Activated CD8-positive, alpha-beta T cell treated with anti-CD3 and anti-CD28 coated beads for 36 hours (primary cell): ENCODE data around the gene SIRT2. TPM values are rescaled to one million over a fixed set of nuclear protein-coding genes. Genes with fewer than 3 reads are reported as not detected.
A peak's percentile ranks its signal among the peaks of the same experiment; 100 is the strongest.

Source experiments
- ATAC-seq: fragments of 200-7000 bp; cut with Tn5 transposase; one replicate; pipeline ENCODE4 v1.10.0; 2021; ENCODE audit warnings: mild to moderate bottlenecking, moderate library complexity
- CTCF ChIA-PET: fragments of 350-600 bp; sonication (Branson Sonifier 250); formaldehyde crosslinking; loops from one replicate; lab custom pipeline; 2021; ENCODE audit warnings: antibody characterized with exemption; lab: Charles Lee
- POLR2A ChIA-PET: fragments of 350-600 bp; sonication (Branson Sonifier 250); formaldehyde crosslinking; loops from one replicate; lab custom pipeline; 2021; ENCODE audit warnings: antibody characterized with exemption; lab: Charles Lee
- DNase-seq: peaks from one replicate; pipeline ENCODE4 v3.0.0-alpha.2; 2020
- H3K27ac Mint-ChIP-seq: one replicate; pipeline ENCODE4 v1.8.0; 2021; ENCODE audit warnings: mild to moderate bottlenecking, mixed read lengths
- H3K27me3 Mint-ChIP-seq: one replicate; pipeline ENCODE4 v1.8.0; 2021; ENCODE audit warnings: mixed read lengths
- H3K36me3 Mint-ChIP-seq: one replicate; pipeline ENCODE4 v1.8.0; 2021; ENCODE audit warnings: low read depth, mixed read lengths
- H3K4me1 Mint-ChIP-seq: one replicate; pipeline ENCODE4 v1.8.0; 2021; ENCODE audit warnings: low read depth, mixed read lengths
- H3K4me3 Mint-ChIP-seq: one replicate; pipeline ENCODE4 v1.8.0; 2021; ENCODE audit warnings: mild to moderate bottlenecking, moderate library complexity, mixed read lengths
- H3K9me3 Mint-ChIP-seq: one replicate; pipeline ENCODE4 v1.8.0; 2021; ENCODE audit warnings: mixed read lengths
- intact Hi-C: fragments of 100-400 bp; cut with micrococcal nuclease; formaldehyde crosslinking; loops from one replicate; pipeline ENCODE4 v1.10.0; 2022
- total RNA-seq, 2 experiments: library from RNA; stranded (reverse); gene quantifications; one replicate each; pipeline ENCODE4 v1.2.3, GENCODE V29; 2021
- TF ChIP-seq, protein P1 (sequence below): fragments of 200-600 bp; IDR thresholded peaks from one replicate; pipeline ENCODE4 v1.8.0; 2022; ENCODE audit warnings: antibody characterized with exemption, mild to moderate bottlenecking

Gene SIRT2
- total RNA-seq, 2 experiments from 2014 or later = 20.0 to 21.5 TPM

DNA sequence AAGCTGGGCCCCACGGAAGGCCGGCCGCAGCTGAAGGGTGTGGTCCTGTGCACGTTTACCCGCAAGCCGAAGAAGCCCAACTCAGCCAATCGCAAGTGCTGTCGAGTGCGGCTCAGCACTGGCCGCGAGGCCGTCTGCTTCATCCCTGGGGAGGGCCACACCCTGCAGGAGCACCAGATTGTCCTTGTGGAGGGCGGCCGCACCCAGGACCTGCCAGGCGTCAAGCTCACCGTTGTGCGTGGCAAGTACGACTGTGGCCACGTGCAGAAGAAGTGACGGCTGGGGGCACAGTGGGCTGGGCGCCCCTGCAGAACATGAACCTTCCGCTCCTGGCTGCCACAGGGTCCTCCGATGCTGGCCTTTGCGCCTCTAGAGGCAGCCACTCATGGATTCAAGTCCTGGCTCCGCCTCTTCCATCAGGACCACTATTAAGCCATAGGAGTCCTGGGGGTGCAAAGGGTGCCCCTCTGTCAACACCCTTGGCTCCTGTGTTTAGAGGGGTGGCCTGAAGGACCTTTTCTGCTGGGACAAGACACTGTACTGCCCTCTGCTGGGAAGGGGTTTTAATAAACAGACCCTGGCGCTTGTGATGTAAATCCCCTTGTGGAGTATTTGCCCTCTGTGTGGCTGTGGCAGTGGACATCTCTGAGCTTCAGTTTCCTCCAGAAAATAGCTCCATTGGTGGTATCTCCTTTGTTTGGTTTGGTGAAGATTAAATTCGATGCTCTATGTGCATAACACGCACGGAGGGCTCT, 33.2 kb upstream of the SIRT2 start:
- CTCF ChIA-PET = interaction anchor here (0.7 to 3.6 kb wide), 12 partner anchors 20 to 542 kb away, joined by 3 to 27 read pairs (median 4); partner anchors contain the start of genes FAM98C and NFKBIB
- TF ChIP-seq, protein P1, sequence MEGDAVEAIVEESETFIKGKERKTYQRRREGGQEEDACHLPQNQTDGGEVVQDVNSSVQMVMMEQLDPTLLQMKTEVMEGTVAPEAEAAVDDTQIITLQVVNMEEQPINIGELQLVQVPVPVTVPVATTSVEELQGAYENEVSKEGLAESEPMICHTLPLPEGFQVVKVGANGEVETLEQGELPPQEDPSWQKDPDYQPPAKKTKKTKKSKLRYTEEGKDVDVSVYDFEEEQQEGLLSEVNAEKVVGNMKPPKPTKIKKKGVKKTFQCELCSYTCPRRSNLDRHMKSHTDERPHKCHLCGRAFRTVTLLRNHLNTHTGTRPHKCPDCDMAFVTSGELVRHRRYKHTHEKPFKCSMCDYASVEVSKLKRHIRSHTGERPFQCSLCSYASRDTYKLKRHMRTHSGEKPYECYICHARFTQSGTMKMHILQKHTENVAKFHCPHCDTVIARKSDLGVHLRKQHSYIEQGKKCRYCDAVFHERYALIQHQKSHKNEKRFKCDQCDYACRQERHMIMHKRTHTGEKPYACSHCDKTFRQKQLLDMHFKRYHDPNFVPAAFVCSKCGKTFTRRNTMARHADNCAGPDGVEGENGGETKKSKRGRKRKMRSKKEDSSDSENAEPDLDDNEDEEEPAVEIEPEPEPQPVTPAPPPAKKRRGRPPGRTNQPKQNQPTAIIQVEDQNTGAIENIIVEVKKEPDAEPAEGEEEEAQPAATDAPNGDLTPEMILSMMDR = peak; percentile 47
- POLR2A ChIA-PET = interaction anchor here (1.6 kb wide), 1 partner anchor 32 kb away, joined by 7 read pairs; the partner anchor contains the start of gene NFKBIB
- H3K4me1 Mint-ChIP-seq = peaks cover 31% of the 10 kb centered on the region
- peaks cover 7% of the 10 kb centered on the region for H3K9me3 Mint-ChIP-seq
- H3K27me3 Mint-ChIP-seq = no peaks in the 10 kb centered on the region
- peaks cover 54% of the 10 kb centered on the region for H3K36me3 Mint-ChIP-seq
- H3K27ac Mint-ChIP-seq = peak overlapping the region; percentile 42
- ATAC-seq = no peak
- DNase-seq = peak; percentile 63
- peak overlapping the region; percentile 99 for H3K4me3 Mint-ChIP-seq
- intact Hi-C loops = loop anchor here (5.0 to 10.0 kb wide), 2 partner anchors 80 to 198 kb away; no protein-coding TSS in a partner anchor

DNA sequence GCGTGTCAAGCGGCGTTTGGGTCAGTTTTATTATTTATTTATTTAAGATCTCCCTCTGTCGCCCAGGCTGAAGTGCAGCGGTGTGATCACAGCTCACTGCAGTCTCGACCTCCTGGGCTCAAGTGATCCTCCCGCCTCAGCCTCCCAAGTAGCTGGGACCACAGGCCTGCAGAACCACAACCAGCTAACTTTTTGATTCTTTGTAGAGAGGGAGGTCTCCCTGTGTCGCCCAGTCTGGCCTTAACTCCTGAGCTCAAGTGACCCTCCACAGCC, 32.0 kb upstream of the SIRT2 start:
- peaks cover 31% of the 10 kb centered on the region for H3K4me1 Mint-ChIP-seq
- peaks cover 55% of the 10 kb centered on the region for H3K36me3 Mint-ChIP-seq
- no peak for DNase-seq
- TF ChIP-seq, protein P1 = no peak
- intact Hi-C loops = loop anchor here (5.0 to 10.0 kb wide), 2 partner anchors 79 to 197 kb away; no protein-coding TSS in a partner anchor
- ChIA-PET POLR2A (interaction anchor here (0.5 to 1.6 kb wide), 6 partner anchors 13 to 1638 kb away, joined by 3 to 7 read pairs (median 3); partner anchors contain the start of gene NFKBIB), CTCF (interaction anchor here (0.8 to 3.6 kb wide), 14 partner anchors 21 to 529 kb away, joined by 3 to 27 read pairs (median 6); partner anchors contain the start of genes FAM98C, NFKBIB, RINL and SIRT2)
- peaks cover 7% of the 10 kb centered on the region for H3K9me3 Mint-ChIP-seq
- H3K4me3 Mint-ChIP-seq = peak overlapping the region; percentile 99
- no peaks in the 10 kb centered on the region for H3K27me3 Mint-ChIP-seq
- peak overlapping the region; percentile 98 for H3K27ac Mint-ChIP-seq
- ATAC-seq = no peak

DNA sequence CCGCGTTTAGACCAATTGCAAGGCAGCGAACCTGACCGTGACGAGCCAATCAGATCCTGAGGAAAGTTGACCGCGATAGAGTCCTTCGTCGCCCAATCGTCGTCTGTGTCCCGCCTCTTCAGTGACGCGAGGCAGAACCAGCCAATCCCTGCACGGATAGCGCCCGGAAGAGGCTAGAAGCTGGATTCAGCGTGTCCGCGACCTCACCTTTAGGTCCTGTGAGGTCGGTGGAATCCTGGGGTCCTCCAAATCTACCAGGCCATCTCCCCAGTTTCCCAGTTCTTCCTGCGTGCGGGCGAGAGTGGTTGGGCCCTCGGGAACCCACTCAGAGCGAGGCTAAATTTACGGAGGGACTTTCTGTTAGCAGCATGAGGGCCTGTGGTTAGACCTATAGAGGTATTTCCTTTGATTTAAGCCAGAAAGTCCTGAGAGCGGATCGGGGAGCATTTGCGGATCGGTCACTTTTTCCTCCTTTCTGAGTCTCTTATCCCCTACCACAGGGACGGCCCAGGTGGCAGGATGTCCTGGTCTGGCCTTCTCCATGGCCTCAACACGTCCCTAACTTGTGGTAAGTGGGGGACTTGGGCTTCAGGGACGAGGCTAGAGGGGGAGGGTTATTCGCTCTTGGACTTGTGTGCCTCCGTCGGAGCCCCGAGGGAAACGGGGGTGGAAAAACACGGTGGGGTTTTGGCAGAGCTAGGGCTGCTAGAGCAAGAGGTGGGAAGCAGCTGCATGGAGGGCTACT, 31.5 kb upstream of the SIRT2 start, which contains the start of gene MRPS12:
MRPS12 (plus strand) TSS at position 169 of the 745 bp plus-strand sequence; CDS start at position 520, 351 bp downstream.
- TF ChIP-seq, protein P1 = no peak
- Mint-ChIP-seq H3K4me3 (peak within 1 kb of the TSS; percentile 99), H3K27me3 (no peaks in the 10 kb centered on the region), H3K27ac (peak within 1 kb of the TSS; percentile 98), H3K4me1 (peaks cover 31% of the 10 kb centered on the region), H3K9me3 (peaks cover 7% of the 10 kb centered on the region), H3K36me3 (peaks cover 52% of the 10 kb centered on the region)
- POLR2A ChIA-PET = interaction anchor here (0.5 to 1.6 kb wide), 8 partner anchors 14 to 1639 kb away, joined by 3 to 7 read pairs (median 3); partner anchors contain the start of gene NFKBIB
- CTCF ChIA-PET = interaction anchor here (0.6 to 3.6 kb wide), 60 partner anchors 9 to 557 kb away, joined by 3 to 27 read pairs (median 4); partner anchors contain the start of genes ACTN4, ECH1, EIF3K and FAM98C
- intact Hi-C loops = loop anchor here (5.0 to 10.0 kb wide), 2 partner anchors 79 to 196 kb away; no protein-coding TSS in a partner anchor
- DNase-seq (peak; percentile 99), ATAC-seq (peak; percentile 94)

DNA sequence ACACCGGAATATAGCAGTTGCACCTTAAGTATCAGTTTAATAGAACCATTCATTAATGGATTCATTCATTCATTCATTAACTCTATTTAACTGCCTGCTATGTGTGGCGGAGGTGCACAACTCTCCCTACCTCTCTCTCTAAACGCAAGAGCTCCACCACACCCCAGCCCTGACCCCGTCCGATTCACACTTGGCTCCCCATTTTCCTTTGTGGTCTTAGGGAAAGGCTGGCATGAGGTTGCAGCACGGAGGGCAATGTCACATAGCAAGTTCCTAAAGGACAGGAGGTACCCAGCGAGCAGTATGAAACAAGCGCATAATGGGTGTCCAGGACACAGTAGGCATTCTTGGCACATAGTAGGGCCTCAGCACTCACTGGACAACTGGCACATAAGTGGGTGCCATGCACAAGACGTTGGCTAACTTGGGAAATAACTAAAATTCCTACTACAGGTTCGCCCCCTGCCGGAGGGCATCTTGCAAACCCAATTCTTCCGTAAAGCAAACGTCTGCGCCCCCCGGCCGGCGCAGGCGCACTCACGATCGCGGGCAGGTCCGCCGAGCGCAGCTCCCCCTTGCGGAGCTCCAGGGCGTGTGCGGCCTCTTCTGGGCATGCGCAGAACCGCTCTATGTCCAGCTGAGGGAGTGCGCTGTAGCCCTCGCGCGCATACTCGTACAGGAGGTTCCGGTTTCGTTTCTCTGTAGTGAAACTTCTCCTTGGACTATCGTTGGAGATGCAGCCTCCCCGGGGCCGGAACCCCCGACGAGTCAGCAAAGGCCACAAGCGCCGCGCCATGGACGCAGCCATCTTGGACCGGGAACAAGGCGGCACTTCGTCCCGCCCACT, 30.7 kb upstream of the SIRT2 start, which contains the start of gene SARS2:
SARS2 (minus strand) TSS at position 835 of the 847 bp plus-strand sequence; CDS start at position 808, 27 bp downstream.
- intact Hi-C loops = loop anchor here (5.0 to 10.0 kb wide), 2 partner anchors 78 to 195 kb away; no protein-coding TSS in a partner anchor
- H3K9me3 Mint-ChIP-seq = peaks cover 7% of the 10 kb centered on the region
- TF ChIP-seq, protein P1 = peak; percentile 99
- ATAC-seq (peak; percentile 80), DNase-seq (peak; percentile 92)
- H3K27ac Mint-ChIP-seq = peak within 1 kb of the TSS; percentile 98
- H3K4me1 Mint-ChIP-seq = peaks cover 31% of the 10 kb centered on the region
- no peaks in the 10 kb centered on the region for H3K27me3 Mint-ChIP-seq
- ChIA-PET CTCF (interaction anchor here (0.6 to 3.6 kb wide), 61 partner anchors 9 to 556 kb away, joined by 3 to 27 read pairs (median 4); partner anchors contain the start of genes ACTN4, ECH1, EIF3K and FAM98C), POLR2A (interaction anchor here (0.5 to 1.4 kb wide), 6 partner anchors 28 to 458 kb away, joined by 3 to 4 read pairs (median 3); partner anchors contain the start of genes NFKBIB and RINL)
- H3K36me3 Mint-ChIP-seq = peaks cover 49% of the 10 kb centered on the region
- H3K4me3 Mint-ChIP-seq = peak within 1 kb of the TSS; percentile 99
